ENCODE measurements around the gene ING2. TPM values are rescaled to one million over a fixed set of nuclear protein-coding genes. Genes with fewer than 3 reads are reported as not detected.

Gene ING2
- total RNA-seq, 4 donors from 2014 or later = 9.2 to 13.3 (median 11.0) TPM

- intact Hi-C loops (cut with DNase I; ENCODE audit: low total_unique reads) = no loop called here
These were observed 561 bp upstream of the ING2 start for GRCh38 chr4:183504064-183504929.

DNA sequence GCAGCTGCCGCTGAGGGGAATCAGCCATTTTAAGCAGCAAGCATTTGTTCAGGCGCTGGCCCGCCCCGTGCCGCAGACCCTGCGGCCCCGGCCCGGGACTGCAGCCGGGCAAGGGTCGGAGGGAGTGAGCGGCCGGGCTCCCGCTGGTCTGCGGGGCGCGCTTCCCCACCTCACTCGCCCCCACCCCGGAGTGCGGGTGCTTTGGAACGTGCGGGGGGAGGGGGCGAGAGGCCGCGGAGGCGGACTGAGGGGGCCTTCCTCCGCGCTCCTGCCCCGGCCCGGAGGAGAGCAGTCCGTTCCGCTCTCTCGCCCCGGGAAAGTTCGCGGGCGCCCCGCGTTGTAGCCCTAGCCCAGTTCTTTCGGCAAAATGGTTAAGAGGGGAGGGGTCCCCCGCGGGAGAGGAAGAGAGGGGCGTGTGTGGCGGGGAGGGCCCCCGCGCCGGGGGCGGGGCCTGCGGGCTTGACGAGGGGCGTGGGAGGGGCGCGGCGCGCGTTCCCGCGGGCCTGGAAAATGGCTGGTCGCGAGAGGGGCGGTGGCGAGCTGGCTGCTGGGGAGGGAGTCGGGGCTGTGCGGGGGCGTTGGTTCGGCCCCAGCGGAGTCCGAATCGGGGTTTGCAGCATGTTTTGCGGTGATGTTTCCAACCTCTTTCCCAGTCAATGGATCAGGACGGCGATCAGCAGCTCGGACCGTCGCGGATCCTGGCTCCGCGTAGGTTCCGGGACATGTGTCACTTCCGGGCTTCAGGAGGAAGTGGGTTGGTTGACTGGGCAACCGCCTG is 942 bp downstream of the ING2 start:
- peak overlapping the region; percentile 100 for H3K4me3 ChIP-seq (ENCODE audit: low read depth, poor library complexity, severe bottlenecking)
- TF ChIP-seq CTCF (IDR thresholded peaks at IDR 0.05) = no peak
- no peak for TF ChIP-seq POLR2A (IDR thresholded peaks at IDR 0.05)
- intact Hi-C loops (cut with DNase I; ENCODE audit: low total_unique reads) = no loop called here
- 0 to 1% methylated on average over 48 to 52 of the region's 80 CpGs for WGBS, 2 donors
- DNase-seq (ENCODE audit: low spot score in 2 of 2) = peak; percentile 85 to 96

More at GRCh38 chr4:183504064-183504929, 561 bp upstream of the ING2 start:
- peak; percentile 98 to 100 for DNase-seq (ENCODE audit: low spot score in 2 of 2)
- 0 to 2% methylated on average over 38 to 78 of the region's 106 CpGs for WGBS, 2 donors
- peak overlapping the region; percentile 100 for H3K4me3 ChIP-seq (ENCODE audit: low read depth, poor library complexity, severe bottlenecking)
- TF ChIP-seq CTCF (IDR thresholded peaks at IDR 0.05) (no peak), POLR2A (IDR thresholded peaks at IDR 0.05) (no peak)

GRCh38 chr4:183506389-183506735 is 1.5 kb downstream of the ING2 start:
- WGBS, 2 donors = 0 to 1% methylated on average over 12 to 14 of the region's 14 CpGs
- TF ChIP-seq CTCF (IDR thresholded peaks at IDR 0.05) (no peak), POLR2A (IDR thresholded peaks at IDR 0.05) (no peak)
- H3K4me3 ChIP-seq (ENCODE audit: low read depth, poor library complexity, severe bottlenecking) = peak overlapping the region; percentile 100
- intact Hi-C loops (cut with DNase I; ENCODE audit: low total_unique reads) = no loop called here
- no peak for DNase-seq (ENCODE audit: low spot score in 2 of 2)

DNA sequence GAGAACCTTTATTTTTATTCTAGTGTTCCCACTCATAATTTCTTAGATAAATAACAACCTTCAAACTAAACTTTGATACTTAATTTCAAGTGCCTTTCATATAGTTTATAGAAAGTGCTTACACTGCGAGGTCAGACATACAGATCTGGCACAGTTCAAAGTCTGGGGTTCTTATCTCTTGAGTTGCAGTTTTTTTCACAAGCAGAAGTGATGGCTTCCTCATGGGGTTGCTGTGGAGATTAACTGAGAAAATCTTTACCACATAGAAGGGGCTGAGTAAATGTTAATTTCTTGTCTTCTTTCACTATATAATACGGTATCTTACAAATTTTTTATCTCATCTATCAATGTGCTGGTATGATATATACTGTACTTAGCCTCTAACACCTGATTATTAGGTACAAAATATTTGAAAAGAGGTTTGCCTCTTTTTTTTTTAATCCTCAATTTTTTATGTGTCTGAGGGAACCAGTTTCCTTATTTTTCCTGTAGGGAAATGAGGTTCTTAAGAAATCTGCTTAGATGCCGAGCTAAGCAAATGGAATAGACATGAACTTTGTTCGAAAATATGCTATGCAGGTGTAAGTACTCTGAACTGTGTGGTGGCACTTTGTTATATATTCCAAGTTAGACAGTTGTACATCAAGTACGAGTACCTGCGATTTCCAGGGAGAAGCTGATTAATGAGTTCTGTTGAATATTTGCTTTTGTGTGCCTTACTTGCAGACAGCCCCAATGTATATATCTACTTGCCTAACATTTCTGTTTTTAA is 3.3 kb downstream of the ING2 start:
- 63 to 66% methylated on average over 6 of the region's 6 CpGs for WGBS, 2 donors
- no peak for DNase-seq (ENCODE audit: low spot score in 2 of 2)
- intact Hi-C loops (cut with DNase I; ENCODE audit: low total_unique reads) = no loop called here
- no peak for TF ChIP-seq CTCF (IDR thresholded peaks at IDR 0.05)
- TF ChIP-seq POLR2A (IDR thresholded peaks at IDR 0.05) = no peak
- no peak overlapping the region for H3K4me3 ChIP-seq (ENCODE audit: low read depth, poor library complexity, severe bottlenecking)

DNA sequence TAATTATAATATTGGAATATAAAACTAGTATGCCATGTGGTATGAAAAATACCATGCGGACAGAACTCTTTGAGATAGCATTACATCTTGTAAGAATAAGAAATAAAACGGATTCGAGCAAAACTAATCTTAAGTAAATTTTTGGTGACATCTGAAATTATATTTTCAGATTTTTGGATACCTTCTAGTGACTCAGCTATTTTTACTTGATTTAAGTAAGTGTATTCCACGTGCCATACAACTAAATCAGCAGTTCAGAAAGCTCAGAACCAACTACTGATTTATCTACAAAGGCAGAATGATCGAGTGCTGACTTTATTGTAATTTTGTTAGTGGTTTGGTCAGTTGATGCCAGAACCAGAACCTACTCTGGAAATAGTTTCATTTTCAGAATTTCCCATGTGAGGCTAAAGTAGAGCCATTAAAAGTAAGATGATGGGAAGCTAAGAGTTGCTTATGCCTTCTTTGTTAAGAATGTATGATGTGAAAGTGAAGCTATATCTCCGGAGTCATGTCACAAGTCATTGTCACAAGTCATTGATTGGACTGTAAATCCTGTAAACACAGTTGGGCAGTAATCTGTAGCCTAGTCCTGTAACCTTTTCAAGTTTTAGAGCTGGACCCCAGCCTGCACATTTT is 4.0 kb downstream of the ING2 start:
- H3K4me3 ChIP-seq (ENCODE audit: low read depth, poor library complexity, severe bottlenecking) = no peak overlapping the region
- no peak for DNase-seq (ENCODE audit: low spot score in 2 of 2)
- WGBS, 2 donors = 80 to 82% methylated on average over 6 of the region's 6 CpGs
- TF ChIP-seq CTCF (IDR thresholded peaks at IDR 0.05) (no peak), POLR2A (IDR thresholded peaks at IDR 0.05) (no peak)
- intact Hi-C loops (cut with DNase I; ENCODE audit: low total_unique reads) = no loop called here
